Kidney (tissue), 14 donors: ENCODE data around the gene COL11A2. TPM values are rescaled to one million over a fixed set of nuclear protein-coding genes. Genes with fewer than 3 reads are reported as not detected.

Experiments used
- DNase-seq, 5 donors: peaks; one replicate each; pipeline ENCODE4 v3.0.0-alpha.2; 2013 to 2020
- FAIRE-seq: peaks from 2 replicates; lab custom pipeline; 2012; peaks lifted over from hg19 to GRCh38; lab: Jason Lieb, UNC
- H3K27ac ChIP-seq, 2 donors: one replicate each; pipeline ENCODE4 v1.7.0; 2013; ENCODE audit warnings: low read depth in 2 of 2, low read length in 2 of 2, inconsistent platforms in 1 of 2
- H3K27me3 ChIP-seq: one replicate; pipeline ENCODE4 v1.7.1; 2013; ENCODE audit warnings: low read length, inconsistent platforms; ENCODE audit not compliant: control insufficient read depth, insufficient read depth
- H3K36me3 ChIP-seq, 3 donors: one replicate each; pipeline versions ENCODE4 v1.7.0 to v1.7.1; 2013; ENCODE audit warnings: low read length in 3 of 3, control low read depth in 1 of 3, inconsistent platforms in 1 of 3; ENCODE audit not compliant: insufficient read depth in 3 of 3, control insufficient read depth in 2 of 3
- H3K4me1 ChIP-seq, 3 donors: one replicate each; pipeline versions ENCODE4 v1.7.0 to v1.7.1; 2013; ENCODE audit warnings: low read length in 3 of 3, inconsistent platforms in 1 of 3, low read depth in 1 of 3; ENCODE audit not compliant: control insufficient read depth in 2 of 3, insufficient read depth in 2 of 3
- H3K4me3 ChIP-seq, 3 donors: one replicate each; pipeline versions ENCODE4 v1.7.0 to v1.8.1; 2013; ENCODE audit warnings: low read length in 3 of 3, control low read depth in 1 of 3, inconsistent platforms in 1 of 3
- H3K9ac ChIP-seq, 3 donors: one replicate each; pipeline versions ENCODE4 v1.7.0 to v1.7.1; 2013; ENCODE audit warnings: low read length in 3 of 3, control low read depth in 1 of 3, inconsistent platforms in 1 of 3
- H3K9me3 ChIP-seq, 3 donors: one replicate each; pipeline versions ENCODE4 v1.7.0 to v1.7.1; 2013; ENCODE audit warnings: low read length in 3 of 3, control low read depth in 1 of 3, inconsistent platforms in 1 of 3; ENCODE audit not compliant: control insufficient read depth in 2 of 3, insufficient read depth in 1 of 3
- CTCF ChIP-seq: IDR thresholded peaks from 3 replicates; pipeline ENCODE4 v1.5.1; 2012; ENCODE audit warnings: mild to moderate bottlenecking, moderate library complexity, borderline replicate concordance; ENCODE audit not compliant: insufficient read depth; ENCODE audit errors: extremely low read depth
- intact Hi-C: fragments of 100-400 bp; cut with DNase I; formaldehyde crosslinking; loops from one replicate; pipeline ENCODE4 v1.11.1; 2022
- polyA plus RNA-seq: library from polyadenylated mRNA; stranded (reverse); fragments of 350-450 nt; fragmentation: Illumina TruSeq; extraction: RNeasy Lipid Tissue Mini Kit (QIAGEN cat#74804); gene quantifications from one replicate; pipeline ENCODE4 v1.2.3, GENCODE V29; 2014; ENCODE audit warnings: low read depth, low replicate concordance; ENCODE audit not compliant: insufficient read depth
- total RNA-seq: library from RNA; stranded (reverse); fragmentation: NEBNext Ultra II Directional; extraction: Animal tissue kit (Norgen Biotek cat#: 25700); gene quantifications from one replicate; pipeline ENCODE4 v1.2.1, GENCODE V29; 2021
- donor health status: control.
- donor health status: control.
- donor health status: control.
- donor health status: control.
- donor health status: control.
- donor health status: DM: yes; HTN: yes; CAD: no.
- donor health status: Normal renal cell carcinoma (clear cell type).

Gene COL11A2
- total and polyA plus RNA-seq, 2 donors from 2014 or later, result 0.85 to 2.3 TPM

DNA sequence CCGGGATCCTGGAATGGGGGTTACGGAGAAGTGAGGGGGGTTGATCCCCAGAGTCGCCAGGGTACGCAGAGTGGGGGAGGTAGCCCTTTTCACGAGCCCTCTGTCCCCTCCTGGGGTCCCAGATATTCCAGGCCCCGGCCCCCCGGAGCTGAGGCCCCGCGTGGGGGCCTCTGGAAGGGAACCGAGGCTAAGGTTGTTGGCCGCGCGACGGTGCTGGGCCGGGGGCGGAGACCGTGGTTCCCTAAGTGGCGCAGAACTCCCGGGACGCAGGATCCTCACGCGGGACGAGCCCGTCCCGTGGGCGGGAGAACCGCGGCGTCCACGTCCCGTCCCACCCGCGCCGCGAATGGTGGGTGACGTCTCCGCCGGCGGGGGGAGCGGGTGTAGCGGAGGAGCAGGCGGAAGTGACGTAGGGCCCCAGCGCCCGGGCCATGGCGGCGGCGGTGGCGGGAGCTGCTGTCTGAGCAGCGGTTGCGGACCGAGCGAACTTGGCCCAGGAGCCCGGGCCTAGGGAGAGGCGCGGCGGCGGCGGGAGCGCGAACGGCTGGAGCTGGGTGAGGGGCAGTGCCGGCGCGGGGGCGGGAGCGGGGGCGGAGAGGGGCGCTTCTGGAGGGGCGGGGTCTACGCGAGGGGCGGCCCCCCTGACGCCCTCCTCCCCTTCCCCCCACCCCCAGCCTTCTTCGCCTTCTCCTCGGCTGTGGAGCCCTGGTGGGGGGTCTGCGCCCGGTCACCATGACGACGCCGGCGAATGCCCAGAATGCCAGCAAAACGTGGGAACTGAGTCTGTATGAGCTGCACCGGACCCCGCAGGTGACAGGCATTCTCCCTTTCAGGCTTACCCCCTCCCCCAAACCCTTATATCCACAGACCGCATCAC, 16.1 kb upstream of the COL11A2 start, which contains the start of gene RING1:
Gene RING1 (plus strand): TSS at position 410 of the 877 bp plus-strand sequence. CDS start 323 bp downstream, at position 733.
- no peaks in the 10 kb centered on the region for H3K27me3 ChIP-seq
- TF ChIP-seq CTCF, result peak; percentile 4
- peak within 1 kb of the TSS; percentile 84 to 91 for H3K27ac ChIP-seq
- H3K9me3 ChIP-seq, result no peaks in the 10 kb centered on the region
- H3K9ac ChIP-seq, result peak within 1 kb of the TSS; percentile 79 to 100 (median 95)
- peaks cover 3 to 28% (median 17%) of the 10 kb centered on the region in 3 donors for H3K4me1 ChIP-seq
- intact Hi-C loops, result no loop called here
- peak within 1 kb of the TSS; percentile 80 to 94 (median 88) for H3K4me3 ChIP-seq
- no peak for FAIRE-seq
- DNase-seq, result peak; percentile 84 to 97 (median 92)
- H3K36me3 ChIP-seq, result peaks cover 0 to 24% (median 8%) of the 10 kb centered on the region in 3 donors

GRCh38 chr6:33207552-33208090, 15.4 kb upstream of the COL11A2 start:
- TF ChIP-seq CTCF, result no peak
- peaks cover 3 to 22% (median 13%) of the 10 kb centered on the region in 3 donors for H3K4me1 ChIP-seq
- peak overlapping the region; percentile 79 to 100 (median 95) for H3K9ac ChIP-seq
- H3K27ac ChIP-seq, result peak overlapping the region; percentile 84 to 91
- peaks cover 4 to 31% (median 13%) of the 10 kb centered on the region in 3 donors for H3K36me3 ChIP-seq
- FAIRE-seq, result no peak
- intact Hi-C loops, result no loop called here
- peak overlapping the region; percentile 80 to 94 (median 88) for H3K4me3 ChIP-seq
- no peaks in the 10 kb centered on the region for H3K27me3 ChIP-seq
- no peaks in the 10 kb centered on the region for H3K9me3 ChIP-seq
- DNase-seq, result peak; percentile 64 to 87 (median 86)

DNA sequence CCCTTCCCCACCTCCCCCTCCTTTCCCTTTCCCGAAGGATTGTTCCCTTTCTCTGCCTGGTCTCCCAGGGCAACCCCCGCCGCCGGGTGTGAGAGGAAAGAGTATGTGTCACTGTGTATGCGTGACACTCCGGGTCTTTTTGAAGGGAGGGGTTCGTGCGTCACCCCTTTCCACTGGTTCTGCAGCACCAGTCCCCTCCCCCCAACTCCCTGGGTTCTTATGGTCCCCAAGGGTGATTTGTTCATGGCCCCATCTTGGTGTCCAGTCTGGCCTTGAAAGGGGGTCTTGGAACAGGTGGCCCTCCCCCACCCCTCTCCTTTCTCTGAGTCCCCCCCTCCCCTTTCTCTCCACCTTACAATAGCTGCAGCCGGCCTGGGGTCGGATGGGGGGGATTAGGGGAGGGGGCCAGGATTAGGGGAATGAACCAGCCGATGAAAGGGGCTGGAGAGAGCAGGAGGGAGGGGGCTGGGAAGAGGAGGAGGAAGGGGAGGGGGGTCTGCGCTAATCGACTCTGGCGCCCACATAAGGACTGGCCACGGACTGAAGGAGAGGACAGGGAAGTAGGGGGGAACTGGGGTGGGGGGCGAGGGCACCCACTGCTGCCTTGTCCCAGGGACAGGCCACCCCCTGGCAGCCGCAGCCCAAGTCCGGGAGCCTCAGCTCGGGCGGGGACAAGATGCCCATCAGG, 14.7 kb upstream of the COL11A2 start:
- Histone ChIP-seq H3K27ac (no peak overlapping the region), H3K27me3 (no peaks in the 10 kb centered on the region), H3K9me3 (no peaks in the 10 kb centered on the region), H3K36me3 (peaks cover 9 to 34% (median 19%) of the 10 kb centered on the region in 3 donors), H3K4me1 (peaks cover 3 to 27% (median 16%) of the 10 kb centered on the region in 3 donors), H3K4me3 (peak overlapping the region in 2 of 3 donors; percentile 31 to 94), H3K9ac (peak overlapping the region in 1 of 3 donors; percentile 100)
- intact Hi-C loops, result no loop called here
- no peak for TF ChIP-seq CTCF
- FAIRE-seq (no peak), DNase-seq (peak in 4 of 5 donors; percentile 36 to 80 (median 64))
